ENCODE measurements around the gene GNPDA1.

DNA sequence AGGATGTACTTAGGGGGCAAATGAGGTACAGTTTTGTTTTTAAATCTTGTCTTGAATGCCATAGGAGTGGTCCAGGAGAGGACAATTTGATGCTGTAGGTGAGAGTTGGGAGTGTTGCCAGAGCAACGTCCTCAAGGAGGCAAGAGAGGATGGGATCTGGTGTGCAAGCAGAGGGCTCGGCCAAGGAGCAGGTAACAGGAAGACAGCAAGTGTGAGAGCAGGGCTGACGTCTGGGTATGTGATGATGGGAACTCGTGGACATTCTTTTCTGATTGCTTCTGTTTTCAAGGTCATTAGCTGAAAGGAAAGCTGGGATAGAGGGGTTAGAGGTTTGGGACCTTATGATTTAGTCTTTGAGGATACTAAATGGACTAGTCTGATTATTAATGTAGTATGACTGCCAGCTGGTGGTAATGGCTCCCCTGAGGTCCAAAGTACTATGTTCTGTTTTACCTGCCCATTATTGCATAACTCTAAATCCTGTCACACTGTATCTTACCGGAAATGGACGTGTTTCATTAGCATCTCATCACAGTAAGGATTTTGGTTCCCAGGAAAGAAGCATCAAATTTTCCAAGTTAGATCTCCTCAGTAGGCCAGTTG is 15.4 kb downstream of the GNPDA1 start:
- TF ChIP-seq, protein P1, sequence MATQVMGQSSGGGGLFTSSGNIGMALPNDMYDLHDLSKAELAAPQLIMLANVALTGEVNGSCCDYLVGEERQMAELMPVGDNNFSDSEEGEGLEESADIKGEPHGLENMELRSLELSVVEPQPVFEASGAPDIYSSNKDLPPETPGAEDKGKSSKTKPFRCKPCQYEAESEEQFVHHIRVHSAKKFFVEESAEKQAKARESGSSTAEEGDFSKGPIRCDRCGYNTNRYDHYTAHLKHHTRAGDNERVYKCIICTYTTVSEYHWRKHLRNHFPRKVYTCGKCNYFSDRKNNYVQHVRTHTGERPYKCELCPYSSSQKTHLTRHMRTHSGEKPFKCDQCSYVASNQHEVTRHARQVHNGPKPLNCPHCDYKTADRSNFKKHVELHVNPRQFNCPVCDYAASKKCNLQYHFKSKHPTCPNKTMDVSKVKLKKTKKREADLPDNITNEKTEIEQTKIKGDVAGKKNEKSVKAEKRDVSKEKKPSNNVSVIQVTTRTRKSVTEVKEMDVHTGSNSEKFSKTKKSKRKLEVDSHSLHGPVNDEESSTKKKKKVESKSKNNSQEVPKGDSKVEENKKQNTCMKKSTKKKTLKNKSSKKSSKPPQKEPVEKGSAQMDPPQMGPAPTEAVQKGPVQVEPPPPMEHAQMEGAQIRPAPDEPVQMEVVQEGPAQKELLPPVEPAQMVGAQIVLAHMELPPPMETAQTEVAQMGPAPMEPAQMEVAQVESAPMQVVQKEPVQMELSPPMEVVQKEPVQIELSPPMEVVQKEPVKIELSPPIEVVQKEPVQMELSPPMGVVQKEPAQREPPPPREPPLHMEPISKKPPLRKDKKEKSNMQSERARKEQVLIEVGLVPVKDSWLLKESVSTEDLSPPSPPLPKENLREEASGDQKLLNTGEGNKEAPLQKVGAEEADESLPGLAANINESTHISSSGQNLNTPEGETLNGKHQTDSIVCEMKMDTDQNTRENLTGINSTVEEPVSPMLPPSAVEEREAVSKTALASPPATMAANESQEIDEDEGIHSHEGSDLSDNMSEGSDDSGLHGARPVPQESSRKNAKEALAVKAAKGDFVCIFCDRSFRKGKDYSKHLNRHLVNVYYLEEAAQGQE (IDR thresholded peaks at IDR 0.05; ENCODE audit: insufficient read depth in 1 of 2, low read depth in 2 of 2, low read length in 2 of 2): no peak
- TF ChIP-seq SIN3A (IDR thresholded peaks at IDR 0.05; ENCODE audit: borderline replicate concordance, insufficient read depth, low read length): no peak
- TF ChIP-seq POLR2AphosphoS5 (IDR thresholded peaks at IDR 0.05; ENCODE audit: low read depth, low read length): no peak

Measured in PFSK-1 (cell line).